HCT116 (cell line): Measurements from ENCODE around the gene BCAN. TPM values are rescaled to one million over a fixed set of nuclear protein-coding genes. Genes with fewer than 3 reads are reported as not detected.
A peak's percentile ranks its signal among the peaks of the same experiment; 100 is the strongest.
"Not testable (repeated sequence)": the region's sequence is repeated elsewhere in the genome, so short reads cannot be mapped to it uniquely, and the experiment has no call there.

Experiments used
- ATAC-seq: fragments of 200-7000 bp; cut with Tn5 transposase; 2 replicates; pipeline ENCODE4 v1.9.1; 2020; ENCODE audit warnings: mild to moderate bottlenecking, moderate library complexity
- BruUV-seq: library from RNA; stranded (reverse); fragments of 400-500 nt; replicated peaks from 2 replicates; lab custom pipeline; 2021; lab: Mats Ljungman, UMichigan
- CTCF ChIA-PET: fragments of 300-600 bp; sonication (Branson Sonifier 250); formaldehyde crosslinking; loops from one replicate; lab custom pipeline; 2021; ENCODE audit warnings: antibody characterized with exemption; lab: Charles Lee
- POLR2A ChIA-PET: fragments of 300-600, 350-600 bp; sonication (Branson Sonifier 250); formaldehyde crosslinking; loops from one replicate; lab custom pipeline; 2021; ENCODE audit warnings: antibody characterized with exemption; lab: Charles Lee
- RAD21 ChIA-PET, 2 experiments: fragments of 300-600 bp; sonication (Branson Sonifier 250); formaldehyde crosslinking; loops; one replicate each; lab custom pipeline; 2023; ENCODE audit warnings: low total read pairs in 2 of 2; ENCODE audit not compliant: uncharacterized antibody in 2 of 2, unreplicated experiment in 2 of 2, low non-redundant PET in 1 of 2; lab: Charles Lee
- DNase-seq: peaks from one replicate; pipeline ENCODE4 v3.0.0-alpha.2; 2010; ENCODE audit warnings: low read depth, low spot score
- H2AFZ ChIP-seq: fragments of 200-600 bp; shearing (Covaris generic), sonication (generic); 2 replicates; pipeline ENCODE4 v1.6.1; 2017; ENCODE audit warnings: low read depth, mixed run types, mixed read lengths, antibody characterized with exemption, low read length; ENCODE audit not compliant: poor library complexity, severe bottlenecking
- H3K27ac ChIP-seq: 2 replicates; pipeline ENCODE4 v1.5.1; 2012; ENCODE audit warnings: low read depth, low read length
- H3K27me3 ChIP-seq: fragments of 200-600 bp; sonication (generic); 2 replicates; pipeline ENCODE4 v1.6.1; 2016; ENCODE audit warnings: mixed run types, low read length, mixed read lengths; ENCODE audit not compliant: insufficient read depth
- H3K36me3 ChIP-seq, 2 experiments: fragments of 200-500 bp in 1 of 2; fragments of 200-600 bp in 1 of 2; sonication (Bioruptor generic) in 1 of 2; sonication (generic) in 1 of 2; 2 replicates each; pipeline versions ENCODE4 v1.5.1 to v1.6.1; 2014 to 2016; ENCODE audit warnings: low read length in 2 of 2, inconsistent platforms in 1 of 2, mixed read lengths in 1 of 2, mixed run types in 1 of 2; ENCODE audit not compliant: insufficient read depth in 2 of 2, control insufficient read depth in 1 of 2
- H3K4me1 ChIP-seq, 2 experiments: fragments of 200-600 bp in 1 of 2; sonication (generic) in 1 of 2; 2 replicates each; pipeline versions ENCODE4 v1.5.1 to v1.6.1; 2012 to 2017; ENCODE audit warnings: low read length in 2 of 2, inconsistent platforms in 1 of 2, mild to moderate bottlenecking in 1 of 2, mixed read lengths in 1 of 2, mixed run types in 1 of 2, moderate library complexity in 1 of 2; ENCODE audit not compliant: insufficient read depth in 2 of 2, control insufficient read depth in 1 of 2
- H3K4me2 ChIP-seq: fragments of 200-600 bp; sonication (generic); 2 replicates; pipeline ENCODE4 v1.6.1; 2017; ENCODE audit warnings: mixed run types, low read length, mixed read lengths
- H3K4me3 ChIP-seq, 2 experiments: fragments of 200-600 bp in 1 of 2; sonication (generic) in 1 of 2; replicated peaks in 1 of 2; 2 replicates each; pipeline ENCODE4 v1.5.1; 2011 to 2016; ENCODE audit warnings: low read length in 2 of 2, control low read depth in 1 of 2, low read depth in 1 of 2, mild to moderate bottlenecking in 1 of 2, mixed read lengths in 1 of 2, mixed run types in 1 of 2
- H3K79me2 ChIP-seq: fragments of 200-600 bp; sonication (generic); 2 replicates; pipeline ENCODE4 v1.6.1; 2017; ENCODE audit warnings: mild to moderate bottlenecking, mixed run types, low read length, moderate library complexity, mixed read lengths; ENCODE audit not compliant: insufficient read depth
- H3K9ac ChIP-seq: fragments of 200-600 bp; sonication (generic); 2 replicates; pipeline ENCODE4 v1.6.1; 2016; ENCODE audit warnings: low read length, mixed read lengths
- H3K9me2 ChIP-seq: fragments of 200-600 bp; sonication (generic), shearing (Covaris generic); 2 replicates; pipeline ENCODE4 v1.6.1; 2017; ENCODE audit warnings: mixed run types, mild to moderate bottlenecking, moderate library complexity; ENCODE audit not compliant: insufficient read depth
- H3K9me3 ChIP-seq, 2 experiments: fragments of 200-500 bp in 1 of 2; fragments of 200-600 bp in 1 of 2; sonication (Bioruptor generic) in 1 of 2; sonication (generic) in 1 of 2; 2 replicates each; pipeline ENCODE4 v1.6.1; 2014 to 2017; ENCODE audit warnings: low read length in 2 of 2, mixed read lengths in 2 of 2, inconsistent platforms in 1 of 2, low read depth in 1 of 2, mild to moderate bottlenecking in 1 of 2, mixed run types in 1 of 2, moderate library complexity in 1 of 2; ENCODE audit not compliant: control insufficient read depth in 1 of 2, insufficient read depth in 1 of 2
- H4K20me1 ChIP-seq: fragments of 200-600 bp; sonication (generic), shearing (Covaris generic); 2 replicates; pipeline ENCODE4 v1.6.1; 2017; ENCODE audit warnings: mixed run types, mild to moderate bottlenecking, moderate library complexity; ENCODE audit not compliant: insufficient read depth
- CEBPB ChIP-seq: IDR thresholded peaks from 2 replicates; pipeline ENCODE4 v1.6.1; 2012; ENCODE audit warnings: low read depth
- ELF1 ChIP-seq: IDR thresholded peaks from 2 replicates; pipeline ENCODE4 v1.6.1; 2012; ENCODE audit warnings: low read depth, borderline replicate concordance
- EZH2 ChIP-seq: fragments of 200-600 bp; sonication (generic); IDR thresholded peaks from 2 replicates; pipeline ENCODE4 v1.6.1; 2017; ENCODE audit warnings: antibody characterized with exemption, mixed run types
- FOSL1 ChIP-seq: IDR thresholded peaks from 2 replicates; pipeline ENCODE4 v1.6.1; 2012; ENCODE audit warnings: low read depth
- JUND ChIP-seq: IDR thresholded peaks from 2 replicates; pipeline ENCODE4 v1.6.1; 2012
- POLR2A ChIP-seq: IDR thresholded peaks from 2 replicates; pipeline ENCODE4 v1.7.0; 2011; ENCODE audit warnings: borderline replicate concordance; ENCODE audit not compliant: insufficient read depth, insufficient read length; ENCODE audit errors: extremely low read depth
- POLR2AphosphoS5 ChIP-seq: IDR thresholded peaks from 2 replicates; pipeline ENCODE4 v1.6.1; 2011; ENCODE audit warnings: mild to moderate bottlenecking, low read depth, low read length, moderate library complexity
- RAD21 ChIP-seq: IDR thresholded peaks from 2 replicates; pipeline ENCODE4 v1.6.1; 2012; ENCODE audit warnings: low read depth, mild to moderate bottlenecking
- SP1 ChIP-seq: IDR thresholded peaks from 2 replicates; pipeline ENCODE4 v1.6.1; 2012; ENCODE audit warnings: low read depth
- YY1 ChIP-seq: IDR thresholded peaks from 2 replicates; pipeline ENCODE4 v1.6.1; 2011; ENCODE audit warnings: low read length, low read depth, moderate library complexity, mild to moderate bottlenecking; ENCODE audit not compliant: insufficient replicate concordance; ENCODE audit errors: extremely low read depth
- ZBTB33 ChIP-seq: IDR thresholded peaks from 2 replicates; pipeline ENCODE4 v1.6.1; 2011; ENCODE audit warnings: mild to moderate bottlenecking, low read length, moderate library complexity; ENCODE audit not compliant: insufficient replicate concordance; ENCODE audit errors: extremely low read depth
- ZNF274 ChIP-seq: fragments of 200-500 bp; sonication (Bioruptor generic); IDR thresholded peaks from 2 replicates; pipeline ENCODE4 v1.6.1; 2014; ENCODE audit warnings: mild to moderate bottlenecking, low read depth, low read length, inconsistent platforms
- intact Hi-C: fragments of 100-400 bp; cut with micrococcal nuclease; formaldehyde crosslinking; loops from 2 replicates; pipeline ENCODE4 v1.10.0; 2022
- total RNA-seq: library from RNA; stranded (reverse); gene quantifications from one replicate; pipeline ENCODE4 v1.2.1, GENCODE V29; 2021; ENCODE audit not compliant: unreplicated experiment
- TF ChIP-seq, protein P1 (sequence below), 3 experiments: fragments of 200-600 bp in 1 of 3; sonication (generic) in 1 of 3; IDR thresholded peaks in 2 of 3; conservative IDR thresholded peaks in 1 of 3; 2 replicates each; pipeline ENCODE4 v1.5.1; 2012 to 2017; ENCODE audit warnings: low read depth in 2 of 3, low read length in 2 of 3, antibody characterized with exemption in 1 of 3, borderline replicate concordance in 1 of 3, control low read depth in 1 of 3, mild to moderate bottlenecking in 1 of 3, mixed read lengths in 1 of 3, mixed run types in 1 of 3, moderate library complexity in 1 of 3; ENCODE audit not compliant: insufficient read depth in 1 of 3
- TF ChIP-seq, protein P2 (sequence below): IDR thresholded peaks from 2 replicates; pipeline ENCODE4 v1.6.1; 2012

Gene BCAN
- total RNA-seq, 1 experiment from 2014 or later, result not detected

DNA sequence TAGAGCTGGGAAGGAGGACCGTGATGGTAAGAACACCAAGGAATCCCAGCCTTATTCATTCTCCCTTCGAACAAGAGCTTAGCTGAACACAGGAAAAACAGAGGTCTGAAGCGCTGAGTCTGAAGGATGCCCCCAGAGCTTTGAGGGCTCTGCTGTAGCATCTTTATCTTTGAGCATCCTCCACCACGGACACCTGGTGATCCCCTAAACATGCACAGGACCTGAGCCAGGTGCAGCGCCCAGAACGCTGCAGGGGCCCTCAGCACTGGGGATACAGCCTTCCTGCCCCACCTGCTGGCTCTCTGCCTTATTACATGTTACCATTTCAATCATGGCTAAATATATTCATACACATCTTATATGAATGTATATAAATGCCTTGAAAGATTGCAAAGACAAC lies 32.9 kb upstream of the BCAN start:
- Histone ChIP-seq H3K79me2 (no peaks in the 10 kb centered on the region), H3K4me3 (no peak overlapping the region), H3K4me1 (peaks cover 0 to 16% of the 10 kb centered on the region in 2 experiments; a peak in 2 of 4 replicates), H2AFZ (no peak overlapping the region), H3K27ac (no peak overlapping the region), H3K9me3 (no peaks in the 10 kb centered on the region), H4K20me1 (no peaks in the 10 kb centered on the region), H3K9me2 (no peaks in the 10 kb centered on the region), H3K9ac (no peak overlapping the region), H3K36me3 (no peaks in the 10 kb centered on the region), H3K27me3 (no peaks in the 10 kb centered on the region), H3K4me2 (peak overlapping the region; percentile 21; the same call in 1 of the 2 replicates)
- TF ChIP-seq, protein P1, sequence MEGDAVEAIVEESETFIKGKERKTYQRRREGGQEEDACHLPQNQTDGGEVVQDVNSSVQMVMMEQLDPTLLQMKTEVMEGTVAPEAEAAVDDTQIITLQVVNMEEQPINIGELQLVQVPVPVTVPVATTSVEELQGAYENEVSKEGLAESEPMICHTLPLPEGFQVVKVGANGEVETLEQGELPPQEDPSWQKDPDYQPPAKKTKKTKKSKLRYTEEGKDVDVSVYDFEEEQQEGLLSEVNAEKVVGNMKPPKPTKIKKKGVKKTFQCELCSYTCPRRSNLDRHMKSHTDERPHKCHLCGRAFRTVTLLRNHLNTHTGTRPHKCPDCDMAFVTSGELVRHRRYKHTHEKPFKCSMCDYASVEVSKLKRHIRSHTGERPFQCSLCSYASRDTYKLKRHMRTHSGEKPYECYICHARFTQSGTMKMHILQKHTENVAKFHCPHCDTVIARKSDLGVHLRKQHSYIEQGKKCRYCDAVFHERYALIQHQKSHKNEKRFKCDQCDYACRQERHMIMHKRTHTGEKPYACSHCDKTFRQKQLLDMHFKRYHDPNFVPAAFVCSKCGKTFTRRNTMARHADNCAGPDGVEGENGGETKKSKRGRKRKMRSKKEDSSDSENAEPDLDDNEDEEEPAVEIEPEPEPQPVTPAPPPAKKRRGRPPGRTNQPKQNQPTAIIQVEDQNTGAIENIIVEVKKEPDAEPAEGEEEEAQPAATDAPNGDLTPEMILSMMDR (IDR thresholded peaks at IDR 0.05 in 2 of 3, conservative IDR thresholded peaks at IDR 0.05 in 1 of 3; ENCODE audit: borderline replicate concordance in 1 of 3, insufficient read depth in 1 of 3, low read depth in 2 of 3, low read length in 2 of 3), result peak; percentile 68 to 81 (median 77)
- no peak for TF ChIP-seq SP1
- no peak for TF ChIP-seq POLR2A
- TF ChIP-seq ELF1, result no peak
- TF ChIP-seq JUND, result no peak
- TF ChIP-seq FOSL1, result no peak
- no peak for TF ChIP-seq CEBPB
- no peak for TF ChIP-seq POLR2AphosphoS5
- no peak for TF ChIP-seq ZNF274
- TF ChIP-seq, protein P2, sequence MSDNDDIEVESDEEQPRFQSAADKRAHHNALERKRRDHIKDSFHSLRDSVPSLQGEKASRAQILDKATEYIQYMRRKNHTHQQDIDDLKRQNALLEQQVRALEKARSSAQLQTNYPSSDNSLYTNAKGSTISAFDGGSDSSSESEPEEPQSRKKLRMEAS, result no peak
- TF ChIP-seq EZH2, result no peak
- TF ChIP-seq ZBTB33, result no peak
- no peak for TF ChIP-seq YY1
- TF ChIP-seq RAD21, result peak; percentile 81
- ATAC-seq (peak; percentile 77), DNase-seq (no peak)
- ChIA-PET POLR2A (interaction anchor here (1.0 to 1.1 kb wide), 2 partner anchors 52 to 152 kb away, joined by 3 to 4 read pairs; no protein-coding TSS in a partner anchor), RAD21 (interaction anchor here in 1 of 2 experiments (1.0 kb wide), 1 partner anchor 152 kb away, joined by 5 read pairs; no protein-coding TSS in a partner anchor), CTCF (interaction anchor here (0.5 to 1.8 kb wide), 11 partner anchors 8 to 223 kb away, joined by 3 to 19 read pairs (median 4); partner anchors contain the start of genes MEF2D and NAXE)
- intact Hi-C loops, result loop anchor here (1.0 to 2.0 kb wide), 4 partner anchors 25 to 226 kb away; no protein-coding TSS in a partner anchor
- BruUV-seq, result no TSS peak

- intact Hi-C loops, H3K27ac ChIP-seq, H3K9ac ChIP-seq, H3K9me2 ChIP-seq, H3K36me3 ChIP-seq, ATAC-seq, H3K79me2 ChIP-seq, DNase-seq, H3K4me3 ChIP-seq, H3K9me3 ChIP-seq, H3K4me2 ChIP-seq, BruUV-seq, H2AFZ ChIP-seq, H4K20me1 ChIP-seq, H3K27me3 ChIP-seq, POLR2A ChIA-PET, RAD21 ChIA-PET: not testable (repeated sequence)
- H3K4me1 ChIP-seq, result peaks cover 0 to 16% of the 10 kb centered on the region in 2 experiments; a peak in 2 of 4 replicates
- CTCF ChIA-PET, result interaction anchor here (1.5 kb wide), 1 partner anchor 18 kb away, joined by 4 read pairs; no protein-coding TSS in a partner anchor
Measured at GRCh38 chr1:156610072-156610471, 31.8 kb upstream of the BCAN start.
